IPS-15b (cell line): Measurements from ENCODE around the gene GRID1.

Experiments used
- H3K27me3 ChIP-seq: one replicate; pipeline ENCODE4 v1.6.1; 2013; ENCODE audit warnings: low read length; ENCODE audit not compliant: control insufficient read depth, insufficient read depth
- H3K36me3 ChIP-seq: one replicate; pipeline ENCODE4 v1.6.1; 2013; ENCODE audit warnings: low read length; ENCODE audit not compliant: control insufficient read depth, insufficient read depth
- H3K4me1 ChIP-seq: one replicate; pipeline ENCODE4 v1.6.1; 2013; ENCODE audit warnings: mild to moderate bottlenecking, low read length; ENCODE audit not compliant: control insufficient read depth, insufficient read depth
- H3K4me3 ChIP-seq: one replicate; pipeline ENCODE4 v1.5.1; 2013; ENCODE audit warnings: low read depth, low read length
- H3K9ac ChIP-seq: one replicate; pipeline ENCODE4 v1.6.1; 2013; ENCODE audit warnings: low read depth, mild to moderate bottlenecking, low read length
- H3K9me3 ChIP-seq: one replicate; pipeline ENCODE4 v1.6.1; 2013; ENCODE audit warnings: mild to moderate bottlenecking, low read length; ENCODE audit not compliant: control insufficient read depth, insufficient read depth

Gene GRID1

DNA sequence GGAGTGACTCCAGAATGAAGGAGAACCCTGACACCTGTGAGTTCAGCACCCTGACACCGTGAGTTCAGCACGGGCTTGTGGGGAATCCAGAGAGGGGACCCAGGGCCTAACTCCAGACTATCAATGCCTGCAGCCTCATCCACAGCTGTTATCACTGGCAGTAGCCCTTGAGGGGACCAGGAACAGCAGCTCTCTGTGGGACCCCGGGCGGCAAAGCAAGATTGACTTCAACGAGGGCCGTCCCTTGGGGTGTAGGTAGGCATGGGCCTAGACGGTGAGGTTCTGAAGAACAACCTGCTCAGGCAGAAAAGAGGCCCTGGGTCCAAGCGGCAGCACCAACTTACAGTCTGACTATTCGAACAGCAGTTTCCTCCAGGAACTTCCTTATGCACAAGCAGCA is 8.9 kb downstream of the GRID1 start:
- peaks cover 26% of the 10 kb centered on the region for H3K27me3 ChIP-seq

GRCh38 chr10:86357041-86357440 is 9.6 kb downstream of the GRID1 start:
- no peaks in the 10 kb centered on the region for H3K36me3 ChIP-seq
- H3K4me1 ChIP-seq, result no peaks in the 10 kb centered on the region
- no peak overlapping the region for H3K9ac ChIP-seq
- no peaks in the 10 kb centered on the region for H3K9me3 ChIP-seq
- H3K27me3 ChIP-seq, result peaks cover 20% of the 10 kb centered on the region
- no peak overlapping the region for H3K4me3 ChIP-seq

More for the DNA sequence above, 8.9 kb downstream of the GRID1 start:
- H3K9ac ChIP-seq, result no peak overlapping the region
- no peak overlapping the region for H3K4me3 ChIP-seq
- no peaks in the 10 kb centered on the region for H3K36me3 ChIP-seq
- no peaks in the 10 kb centered on the region for H3K9me3 ChIP-seq
- no peaks in the 10 kb centered on the region for H3K4me1 ChIP-seq

GRCh38 chr10:86356296-86356695 is 10.3 kb downstream of the GRID1 start:
- Histone ChIP-seq H3K27me3 (peaks cover 12% of the 10 kb centered on the region), H3K9me3 (no peaks in the 10 kb centered on the region), H3K9ac (no peak overlapping the region), H3K4me1 (no peaks in the 10 kb centered on the region), H3K4me3 (no peak overlapping the region), H3K36me3 (no peaks in the 10 kb centered on the region)

DNA sequence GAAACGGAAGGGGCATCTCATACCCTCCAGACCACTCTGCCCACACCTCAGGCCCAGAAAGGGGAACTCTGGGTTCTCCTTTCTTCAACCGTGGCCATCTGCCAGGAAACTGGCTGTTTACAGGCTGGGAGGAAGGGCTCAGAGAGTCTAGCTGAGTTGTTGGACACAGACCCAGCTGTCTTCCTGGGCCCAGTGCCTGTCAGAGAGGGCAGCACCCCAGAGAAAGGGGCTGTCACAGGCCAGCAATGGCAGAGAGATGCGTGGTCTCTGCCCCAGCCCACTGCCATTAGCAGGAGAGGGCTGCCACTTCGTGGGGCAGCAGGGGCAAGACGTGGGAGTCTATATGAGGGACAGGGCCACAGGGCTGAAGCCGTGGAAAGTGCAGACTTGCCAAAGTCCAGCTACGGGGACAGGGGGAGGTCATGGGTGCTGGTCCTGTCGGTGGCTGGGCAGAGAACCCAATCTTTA is 11.0 kb downstream of the GRID1 start:
- Histone ChIP-seq H3K36me3 (no peaks in the 10 kb centered on the region), H3K9ac (no peak overlapping the region), H3K27me3 (peaks cover 5% of the 10 kb centered on the region), H3K4me1 (no peaks in the 10 kb centered on the region), H3K4me3 (no peak overlapping the region), H3K9me3 (no peaks in the 10 kb centered on the region)

GRCh38 chr10:86354761-86355540 is 11.6 kb downstream of the GRID1 start:
- Histone ChIP-seq H3K36me3 (no peaks in the 10 kb centered on the region), H3K27me3 (peaks cover 2% of the 10 kb centered on the region), H3K9me3 (no peaks in the 10 kb centered on the region), H3K9ac (no peak overlapping the region), H3K4me3 (no peak overlapping the region), H3K4me1 (no peaks in the 10 kb centered on the region)

GRCh38 chr10:86353506-86354485 is 12.8 kb downstream of the GRID1 start:
- Histone ChIP-seq H3K4me3 (no peak overlapping the region), H3K36me3 (no peaks in the 10 kb centered on the region), H3K27me3 (peaks cover 2% of the 10 kb centered on the region), H3K4me1 (no peaks in the 10 kb centered on the region), H3K9me3 (no peaks in the 10 kb centered on the region), H3K9ac (no peak overlapping the region)

DNA sequence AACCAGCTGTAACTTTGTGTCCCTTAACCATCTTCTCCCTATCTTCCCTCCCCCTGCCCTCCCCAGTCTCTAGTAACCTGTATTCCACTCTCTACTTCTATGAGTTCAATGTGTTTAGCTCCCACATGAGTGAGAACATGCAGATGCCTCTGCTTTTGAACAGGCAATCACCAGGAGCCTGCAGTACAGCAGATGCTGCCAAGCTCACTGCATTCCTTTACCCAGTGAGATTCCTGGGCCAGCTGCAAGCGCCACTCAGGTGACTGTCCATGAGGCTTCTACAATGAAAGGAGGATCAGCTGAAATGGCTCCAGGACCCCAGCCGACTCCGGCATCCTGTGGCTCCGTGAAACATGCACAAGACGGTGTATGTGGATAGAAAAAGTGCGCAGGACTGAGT is 15.7 kb downstream of the GRID1 start:
- H3K27me3 ChIP-seq, result no peaks in the 10 kb centered on the region
- H3K4me3 ChIP-seq, result no peak overlapping the region
- H3K9ac ChIP-seq, result no peak overlapping the region
- no peaks in the 10 kb centered on the region for H3K9me3 ChIP-seq
- H3K4me1 ChIP-seq, result no peaks in the 10 kb centered on the region
- no peaks in the 10 kb centered on the region for H3K36me3 ChIP-seq

GRCh38 chr10:86349940-86350630 is 16.5 kb downstream of the GRID1 start:
- H3K27me3 ChIP-seq, result no peaks in the 10 kb centered on the region
- no peaks in the 10 kb centered on the region for H3K9me3 ChIP-seq
- no peak overlapping the region for H3K4me3 ChIP-seq
- no peaks in the 10 kb centered on the region for H3K36me3 ChIP-seq
- no peak overlapping the region for H3K9ac ChIP-seq
- H3K4me1 ChIP-seq, result no peaks in the 10 kb centered on the region

- no peaks in the 10 kb centered on the region for H3K27me3 ChIP-seq
- no peaks in the 10 kb centered on the region for H3K4me1 ChIP-seq
- no peaks in the 10 kb centered on the region for H3K9me3 ChIP-seq
- no peaks in the 10 kb centered on the region for H3K36me3 ChIP-seq
- no peak overlapping the region for H3K4me3 ChIP-seq
- no peak overlapping the region for H3K9ac ChIP-seq
Measured at GRCh38 chr10:86349474-86349873, 17.1 kb downstream of the GRID1 start.

- Histone ChIP-seq H3K4me1 (no peaks in the 10 kb centered on the region), H3K9me3 (no peaks in the 10 kb centered on the region), H3K9ac (no peak overlapping the region), H3K36me3 (no peaks in the 10 kb centered on the region), H3K27me3 (no peaks in the 10 kb centered on the region), H3K4me3 (no peak overlapping the region)
Measured at GRCh38 chr10:86348321-86349210, 18.0 kb downstream of the GRID1 start.

DNA sequence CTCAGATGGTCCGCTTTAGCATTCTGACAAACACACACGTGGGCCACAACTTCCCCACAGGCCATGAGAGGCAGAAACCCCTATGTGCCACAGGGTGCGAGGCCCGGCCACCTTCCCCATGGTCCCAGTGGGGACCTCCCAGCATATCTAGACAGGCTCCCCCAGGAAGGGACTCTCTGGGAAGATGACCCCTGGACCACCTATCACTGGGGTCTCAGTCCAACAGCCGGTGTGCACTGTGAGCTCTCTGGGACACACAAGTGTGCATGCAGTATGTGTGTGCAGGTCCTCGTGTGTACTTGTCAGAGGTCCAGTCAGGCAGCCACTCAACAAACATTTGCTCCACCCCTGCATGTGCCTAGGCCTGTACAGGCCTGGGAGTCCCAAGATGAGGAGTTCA is 18.7 kb downstream of the GRID1 start:
- H3K4me1 ChIP-seq, result no peaks in the 10 kb centered on the region
- no peak overlapping the region for H3K9ac ChIP-seq
- H3K4me3 ChIP-seq, result no peak overlapping the region
- no peaks in the 10 kb centered on the region for H3K36me3 ChIP-seq
- no peaks in the 10 kb centered on the region for H3K27me3 ChIP-seq
- no peaks in the 10 kb centered on the region for H3K9me3 ChIP-seq
